Prostate gland (tissue), 2 donors: Measurements from ENCODE around the gene CRHBP.

Experiments
- CTCF ChIP-seq, 4 experiments: fragments of 200-600 bp in 2 of 4; fragments of 450-650 bp in 2 of 4; sonication (generic) in 2 of 4; IDR thresholded peaks; 1 replicate in 3 of 4; 2 replicates in 1 of 4; pipeline ENCODE4 v1.5.1; 2016 to 2019; ENCODE audit warnings: antibody characterized with exemption in 4 of 4, mild to moderate bottlenecking in 2 of 4, moderate library complexity in 2 of 4
- POLR2A ChIP-seq: fragments of 450-650 bp; IDR thresholded peaks from one replicate; pipeline ENCODE4 v1.6.1; 2016; ENCODE audit warnings: antibody characterized with exemption, mild to moderate bottlenecking

DNA sequence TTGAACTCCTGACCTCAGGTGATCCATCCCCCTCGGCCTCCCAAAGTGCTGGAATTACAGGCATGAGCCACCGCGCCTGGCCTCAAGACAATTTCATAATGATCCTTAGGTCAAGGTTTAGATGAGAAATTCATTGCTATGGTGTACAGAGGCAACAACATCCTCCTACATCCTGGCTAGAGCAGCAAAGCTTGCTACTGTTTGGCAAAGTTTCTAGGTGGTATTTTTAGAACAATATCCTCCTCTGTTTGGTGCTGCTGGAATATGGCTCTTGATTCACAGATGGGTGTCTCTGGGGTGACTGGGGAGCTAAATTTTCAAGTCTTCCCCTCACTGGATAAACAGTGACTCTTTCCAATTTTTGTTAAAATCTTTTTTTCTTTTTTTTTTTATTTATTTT is 30.6 kb downstream of the CRHBP start:
- no peak for TF ChIP-seq CTCF (IDR thresholded peaks at IDR 0.05)
- no peak for TF ChIP-seq POLR2A
